IMR-90 (cell line): ENCODE measurements around the gene DNMT1. TPM values are rescaled to one million over a fixed set of nuclear protein-coding genes. Genes with fewer than 3 reads are reported as not detected.
A peak's percentile ranks its signal among the peaks of the same experiment; 100 is the strongest.

Source experiments
- ATAC-seq: fragments of 200-7000 bp; cut with Tn5 transposase; 2 replicates; pipeline ENCODE4 v1.9.1; 2020; ENCODE audit warnings: low read depth, mild to moderate bottlenecking, moderate library complexity
- BruUV-seq: library from RNA; stranded (reverse); fragments of 400-500 nt; replicated peaks from 2 replicates; lab custom pipeline; 2021; lab: Mats Ljungman, UMichigan
- CTCF ChIA-PET: fragments of 300-600 bp; formaldehyde crosslinking; extraction: SDS; loops from one replicate; lab custom pipeline; 2021; ENCODE audit warnings: antibody characterized with exemption; lab: Yijun Ruan, JAX
- POLR2A ChIA-PET: fragments of 300-600 bp; sonication (Branson Sonifier 250); formaldehyde crosslinking; loops from one replicate; lab custom pipeline; 2022; ENCODE audit warnings: antibody characterized with exemption; ENCODE audit not compliant: unreplicated experiment; lab: Charles Lee
- DNase-seq: peaks from one replicate; pipeline ENCODE4 v3.0.0; 2013
- H2AFZ ChIP-seq: replicated peaks from 2 replicates; pipeline ENCODE3; 2013; ENCODE audit warnings: low read length, mild to moderate bottlenecking; ENCODE audit not compliant: poor library complexity
- H2AK5ac ChIP-seq: 2 replicates; pipeline ENCODE4 v1.6.1; 2013; ENCODE audit warnings: low read depth, low read length, inconsistent platforms
- H2AK9ac ChIP-seq: replicated peaks from 2 replicates; pipeline ENCODE3; 2013; ENCODE audit warnings: mild to moderate bottlenecking, low read depth, low read length, moderate library complexity; ENCODE audit not compliant: poor library complexity
- H2BK120ac ChIP-seq: 2 replicates; pipeline ENCODE4 v1.6.1; 2013; ENCODE audit warnings: low read depth, low read length, inconsistent platforms
- H2BK15ac ChIP-seq: 3 replicates; pipeline ENCODE4 v1.6.1; 2013; ENCODE audit warnings: low read depth, low read length, inconsistent platforms
- H2BK20ac ChIP-seq: 2 replicates; pipeline ENCODE4 v1.6.1; 2013; ENCODE audit warnings: low read depth, mild to moderate bottlenecking, inconsistent platforms, low read length, moderate library complexity
- H2BK5ac ChIP-seq: 2 replicates; pipeline ENCODE4 v1.6.1; 2013; ENCODE audit warnings: mild to moderate bottlenecking, low read depth, low read length, inconsistent platforms; ENCODE audit not compliant: poor library complexity, severe bottlenecking
- H3K14ac ChIP-seq: replicated peaks from 2 replicates; pipeline ENCODE4 v1.6.1; 2013; ENCODE audit warnings: low read depth, low read length, inconsistent platforms
- H3K18ac ChIP-seq: 2 replicates; pipeline ENCODE4 v1.6.1; 2013; ENCODE audit warnings: low read depth, low read length, control low read depth
- H3K23ac ChIP-seq: 2 replicates; pipeline ENCODE4 v1.6.1; 2013; ENCODE audit warnings: low read depth, low read length, inconsistent platforms
- H3K27ac ChIP-seq: 2 replicates; pipeline ENCODE4 v1.5.1; 2013; ENCODE audit warnings: mild to moderate bottlenecking, control low read depth, low read length; ENCODE audit not compliant: insufficient read depth
- H3K27me3 ChIP-seq: 2 replicates; pipeline ENCODE4 v1.6.1; 2013; ENCODE audit warnings: low read length; ENCODE audit not compliant: control insufficient read depth, insufficient read depth
- H3K36me3 ChIP-seq: 2 replicates; pipeline ENCODE4 v1.6.1; 2013; ENCODE audit warnings: low read length, mixed read lengths; ENCODE audit not compliant: control insufficient read depth, insufficient read depth
- H3K4ac ChIP-seq: 2 replicates; pipeline ENCODE4 v1.6.1; 2013; ENCODE audit warnings: low read depth, low read length, inconsistent platforms
- H3K4me1 ChIP-seq: 2 replicates; pipeline ENCODE4 v1.6.1; 2013; ENCODE audit warnings: low read length, mixed read lengths; ENCODE audit not compliant: control insufficient read depth, insufficient read depth
- H3K4me2 ChIP-seq: 2 replicates; pipeline ENCODE4 v1.6.1; 2013; ENCODE audit warnings: low read depth, mild to moderate bottlenecking, control low read depth, low read length, moderate library complexity
- H3K4me3 ChIP-seq: 2 replicates; pipeline ENCODE4 v1.5.1; 2013; ENCODE audit warnings: low read depth, mild to moderate bottlenecking, control low read depth, low read length, moderate library complexity; ENCODE audit not compliant: insufficient read depth
- H3K56ac ChIP-seq: 2 replicates; pipeline ENCODE4 v1.6.1; 2013; ENCODE audit warnings: low read length, inconsistent platforms; ENCODE audit not compliant: insufficient read depth; ENCODE audit errors: extremely low read depth
- H3K79me1 ChIP-seq, 2 experiments: 2 replicates each; pipeline ENCODE4 v1.6.1; 2013; ENCODE audit warnings: low read length in 2 of 2, inconsistent platforms in 1 of 2, low read depth in 1 of 2
- H3K9ac ChIP-seq: 2 replicates; pipeline ENCODE4 v1.6.1; 2013; ENCODE audit warnings: low read depth, low read length, control low read depth
- H3K9me1 ChIP-seq: 2 replicates; pipeline ENCODE4 v1.6.1; 2013; ENCODE audit warnings: low read length, inconsistent platforms; ENCODE audit not compliant: insufficient read depth
- H3K9me3 ChIP-seq: 2 replicates; pipeline ENCODE4 v1.6.1; 2013; ENCODE audit warnings: low read length; ENCODE audit not compliant: control insufficient read depth, insufficient read depth
- H4K20me1 ChIP-seq: 2 replicates; pipeline ENCODE4 v1.6.1; 2013; ENCODE audit warnings: low read length, inconsistent platforms; ENCODE audit not compliant: insufficient read depth
- H4K5ac ChIP-seq: 2 replicates; pipeline ENCODE4 v1.6.1; 2013; ENCODE audit warnings: mild to moderate bottlenecking, low read depth, low read length, control low read depth
- H4K8ac ChIP-seq, 2 experiments: 2 replicates each; pipeline ENCODE4 v1.6.1; 2013; ENCODE audit warnings: low read depth in 2 of 2, low read length in 2 of 2, control low read depth in 1 of 2, inconsistent platforms in 1 of 2
- H4K91ac ChIP-seq: 2 replicates; pipeline ENCODE4 v1.6.1; 2013; ENCODE audit warnings: low read depth, low read length, inconsistent platforms; ENCODE audit not compliant: insufficient read depth
- BHLHE40 ChIP-seq: fragments of 150-350 bp; IDR thresholded peaks from 2 replicates; pipeline ENCODE4 v1.6.1; 2016; ENCODE audit warnings: mild to moderate bottlenecking, low read depth, low read length
- CEBPB ChIP-seq: IDR thresholded peaks from 2 replicates; pipeline ENCODE4 v1.6.1; 2012; ENCODE audit warnings: low read depth, low read length, improper control_type of control experiment
- CHD1 ChIP-seq: IDR thresholded peaks from 2 replicates; pipeline ENCODE4 v1.6.1; 2012; ENCODE audit warnings: low read depth, low read length, improper control_type of control experiment
- POLR2A ChIP-seq: IDR thresholded peaks from 2 replicates; pipeline ENCODE4 v1.6.1; 2012; ENCODE audit warnings: mild to moderate bottlenecking, low read depth, low read length
- RFX5 ChIP-seq: IDR thresholded peaks from 2 replicates; pipeline ENCODE4 v1.8.0; 2012; ENCODE audit warnings: low read depth, mild to moderate bottlenecking, low read length, moderate library complexity
- WGBS, 2 experiments: methylation state at CpG; one replicate each; pipeline versions ENCODE4 v1.1.5 to v1.1.7; 2013; ENCODE audit warnings: missing lambda C conversion rate in 2 of 2; ENCODE audit not compliant: insufficient read length in 1 of 2; ENCODE audit errors: extremely low coverage in 2 of 2; 5-methylcytosine and 5-hydroxymethylcytosine counted together
- dilution Hi-C: fragments of 300-500 bp; cut with HindIII; formaldehyde crosslinking; loops from one replicate; pipeline ENCODE4 v1.14.3; 2018; ENCODE audit warnings: low sequenced_read_pairs; ENCODE audit not compliant: unreplicated experiment
- in situ Hi-C: fragments of 300-500 bp; cut with MboI; formaldehyde crosslinking; loops from 3 replicates; pipeline ENCODE4 v1.14.3; 2019; ENCODE audit warnings: low sequenced_read_pairs, inconsistent platforms, mixed read lengths
- intact Hi-C: fragments of 100-400 bp; cut with micrococcal nuclease; formaldehyde crosslinking; loops from 2 replicates; pipeline ENCODE4 v1.10.0; 2022
- polyA plus RNA-seq, 3 experiments: library from polyadenylated mRNA; depleted of rRNA; stranded (reverse); fragments of >200 nt; gene quantifications; 2 replicates each; pipeline ENCODE4 v1.2.3, GENCODE V29; 2012; ENCODE audit warnings: low replicate concordance in 1 of 3
- total RNA-seq: library from RNA; depleted of rRNA; stranded (reverse); fragments of >200 nt; gene quantifications from 2 replicates; pipeline ENCODE4 v1.2.3, GENCODE V29; 2012
- TF ChIP-seq, protein P1 (sequence below): fragments of 150-350 bp; IDR thresholded peaks from 2 replicates; pipeline ENCODE4 v1.6.1; 2016; ENCODE audit warnings: low read depth, mild to moderate bottlenecking, low read length, moderate library complexity, borderline replicate concordance
- TF ChIP-seq, protein P2 (sequence below): conservative IDR thresholded peaks from 2 replicates; pipeline ENCODE4 v1.5.1; 2012; ENCODE audit warnings: mild to moderate bottlenecking, low read depth, low read length, improper control_type of control experiment

DNMT1 gene
- total and polyA plus RNA-seq, 2 of the 4 experiments (the other 2 are of a cell fraction): 26.2 to 83.6 TPM

DNA sequence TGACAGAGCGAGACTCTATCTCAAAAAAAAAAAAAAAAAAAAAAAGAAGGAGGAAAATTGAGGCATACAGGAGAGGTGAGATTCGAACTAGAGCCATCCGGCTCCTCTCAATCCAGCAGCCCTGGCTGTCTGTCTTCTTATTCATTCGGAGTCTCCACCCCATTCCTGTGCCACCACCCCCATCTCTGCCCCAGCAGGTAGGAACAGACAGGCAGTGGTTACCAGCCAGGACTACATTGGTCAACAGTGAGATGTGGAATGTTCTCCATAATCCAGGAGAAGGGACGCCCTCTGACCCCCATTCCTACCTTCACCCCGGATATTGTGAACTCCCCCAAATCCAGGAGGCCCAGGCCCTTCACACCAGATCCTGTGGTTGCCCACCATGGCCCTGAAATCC, 42.9 kb upstream of the DNMT1 start:
- Histone ChIP-seq H3K4ac (peak overlapping the region; percentile 93), H2BK20ac (peak overlapping the region; percentile 89; the same call in 1 of the 2 replicates), H3K27ac (peak overlapping the region; percentile 66; the same call in 1 of the 2 replicates), H3K4me1 (peaks cover 12% of the 10 kb centered on the region), H3K4me2 (peak overlapping the region; percentile 26), H3K36me3 (no peaks in the 10 kb centered on the region), H4K91ac (peak overlapping the region; percentile 85), H3K4me3 (no peak overlapping the region), H3K56ac (no peak overlapping the region), H2BK15ac (peak overlapping the region; percentile 86; the same call in 1 of the 3 replicates), H2BK120ac (peak overlapping the region; percentile 98), H4K5ac (peak overlapping the region; percentile 88), H2AK9ac (peak overlapping the region; percentile 95), H3K18ac (peak overlapping the region; percentile 89), H2AFZ (peak overlapping the region; percentile 91), H4K20me1 (no peaks in the 10 kb centered on the region), H3K9ac (peak overlapping the region; percentile 21; the same call in 1 of the 2 replicates), H3K9me1 (peaks cover 5% of the 10 kb centered on the region), H3K27me3 (no peaks in the 10 kb centered on the region), H3K14ac (peak overlapping the region; percentile 77), H3K23ac (peak overlapping the region; percentile 82; the same call in 1 of the 2 replicates), H4K8ac (peak overlapping the region; percentile 13 to 91; a peak in 3 of 4 replicates), H3K79me1 (no peaks in the 10 kb centered on the region), H3K9me3 (no peaks in the 10 kb centered on the region), H2AK5ac (peak overlapping the region; percentile 92), H2BK5ac (peak overlapping the region; percentile 90)
- DNase-seq (no peak), ATAC-seq (peak; percentile 40)
- TF ChIP-seq POLR2A (no peak), CEBPB (no peak), CHD1 (no peak), RFX5 (no peak), BHLHE40 (no peak)
- TF ChIP-seq, protein P1, sequence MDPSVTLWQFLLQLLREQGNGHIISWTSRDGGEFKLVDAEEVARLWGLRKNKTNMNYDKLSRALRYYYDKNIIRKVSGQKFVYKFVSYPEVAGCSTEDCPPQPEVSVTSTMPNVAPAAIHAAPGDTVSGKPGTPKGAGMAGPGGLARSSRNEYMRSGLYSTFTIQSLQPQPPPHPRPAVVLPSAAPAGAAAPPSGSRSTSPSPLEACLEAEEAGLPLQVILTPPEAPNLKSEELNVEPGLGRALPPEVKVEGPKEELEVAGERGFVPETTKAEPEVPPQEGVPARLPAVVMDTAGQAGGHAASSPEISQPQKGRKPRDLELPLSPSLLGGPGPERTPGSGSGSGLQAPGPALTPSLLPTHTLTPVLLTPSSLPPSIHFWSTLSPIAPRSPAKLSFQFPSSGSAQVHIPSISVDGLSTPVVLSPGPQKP: no peak
- TF ChIP-seq, protein P2, sequence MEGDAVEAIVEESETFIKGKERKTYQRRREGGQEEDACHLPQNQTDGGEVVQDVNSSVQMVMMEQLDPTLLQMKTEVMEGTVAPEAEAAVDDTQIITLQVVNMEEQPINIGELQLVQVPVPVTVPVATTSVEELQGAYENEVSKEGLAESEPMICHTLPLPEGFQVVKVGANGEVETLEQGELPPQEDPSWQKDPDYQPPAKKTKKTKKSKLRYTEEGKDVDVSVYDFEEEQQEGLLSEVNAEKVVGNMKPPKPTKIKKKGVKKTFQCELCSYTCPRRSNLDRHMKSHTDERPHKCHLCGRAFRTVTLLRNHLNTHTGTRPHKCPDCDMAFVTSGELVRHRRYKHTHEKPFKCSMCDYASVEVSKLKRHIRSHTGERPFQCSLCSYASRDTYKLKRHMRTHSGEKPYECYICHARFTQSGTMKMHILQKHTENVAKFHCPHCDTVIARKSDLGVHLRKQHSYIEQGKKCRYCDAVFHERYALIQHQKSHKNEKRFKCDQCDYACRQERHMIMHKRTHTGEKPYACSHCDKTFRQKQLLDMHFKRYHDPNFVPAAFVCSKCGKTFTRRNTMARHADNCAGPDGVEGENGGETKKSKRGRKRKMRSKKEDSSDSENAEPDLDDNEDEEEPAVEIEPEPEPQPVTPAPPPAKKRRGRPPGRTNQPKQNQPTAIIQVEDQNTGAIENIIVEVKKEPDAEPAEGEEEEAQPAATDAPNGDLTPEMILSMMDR: no peak
- POLR2A ChIA-PET: no interaction called here
- no CpG with 5 or more reads among the region's 6 CpGs for WGBS, 2 experiments
- in situ Hi-C loops (no loop called here), dilution Hi-C loops (no loop called here), intact Hi-C loops (loop anchor here (1.0 kb wide), 1 partner anchor 13 kb away; no protein-coding TSS in a partner anchor)
- no TSS peak for BruUV-seq
- CTCF ChIA-PET: interaction anchor here (0.6 to 0.9 kb wide), 2 partner anchors 12 to 293 kb away, joined by 4 to 7 read pairs; no protein-coding TSS in a partner anchor
